Ovary (tissue), 3 donors: ENCODE results near the gene MAST4.

Source experiments
- CTCF ChIP-seq, 3 donors: fragments of 450-650 bp in 2 of 3; fragments of 200-600 bp in 1 of 3; IDR thresholded peaks; one replicate each; pipeline versions ENCODE4 v1.5.1 to v1.8.0; 2016 to 2022; ENCODE audit warnings: antibody characterized with exemption in 3 of 3, mild to moderate bottlenecking in 1 of 3
- EP300 ChIP-seq: sonication (generic); formaldehyde crosslinking; IDR thresholded peaks from one replicate; pipeline ENCODE4 v1.6.1; 2017; ENCODE audit warnings: antibody characterized with exemption
- POLR2A ChIP-seq: fragments of 450-650 bp; IDR thresholded peaks from one replicate; pipeline ENCODE4 v1.6.1; 2017; ENCODE audit warnings: antibody characterized with exemption, mild to moderate bottlenecking, moderate library complexity
- donor health status: DM: no; HTN: no; CAD: no.

GRCh38 chr5:67163231-67163756, 567.1 kb downstream of the MAST4 start:
- TF ChIP-seq CTCF (IDR thresholded peaks at IDR 0.05) (no peak), EP300 (no peak), POLR2A (no peak)
